Fibroblast of lung (primary cell): ENCODE data around the gene PPP6R3.

ENCODE experiments used
- EZH2 ChIP-seq: IDR thresholded peaks from 2 replicates; pipeline ENCODE4 v1.5.1; 2012; ENCODE audit warnings: low read length, control low read depth, mild to moderate bottlenecking; ENCODE audit errors: missing control alignments
- TF ChIP-seq, protein P1 (sequence below), 2 donors: IDR thresholded peaks in 1 of 2; conservative IDR thresholded peaks in 1 of 2; 1 replicate in 1 of 2; 2 replicates in 1 of 2; pipeline ENCODE4 v1.5.1; 2011 to 2012; ENCODE audit warnings: low read length in 2 of 2, control low read depth in 1 of 2, inconsistent platforms in 1 of 2, low read depth in 1 of 2, mild to moderate bottlenecking in 1 of 2

DNA sequence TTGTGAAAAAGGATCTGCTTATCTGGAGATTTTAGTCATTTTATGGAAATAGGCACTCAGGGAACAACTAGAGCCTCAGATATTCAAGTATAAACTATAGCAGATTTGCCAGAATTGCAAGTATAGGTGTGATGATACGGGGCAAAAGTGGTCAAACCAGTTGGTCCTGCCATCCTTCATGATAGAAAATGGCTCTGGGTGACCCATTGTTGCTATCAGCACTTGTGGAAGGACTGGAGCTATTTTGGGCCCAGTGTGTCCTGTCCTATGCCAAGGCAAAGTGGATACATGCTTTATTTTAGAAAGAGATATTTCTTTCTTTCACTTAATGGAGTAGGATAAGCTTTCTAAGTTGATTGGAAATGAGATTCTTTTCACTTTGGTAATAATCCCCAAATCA is 85.2 kb downstream of the PPP6R3 start:
- TF ChIP-seq, protein P1, sequence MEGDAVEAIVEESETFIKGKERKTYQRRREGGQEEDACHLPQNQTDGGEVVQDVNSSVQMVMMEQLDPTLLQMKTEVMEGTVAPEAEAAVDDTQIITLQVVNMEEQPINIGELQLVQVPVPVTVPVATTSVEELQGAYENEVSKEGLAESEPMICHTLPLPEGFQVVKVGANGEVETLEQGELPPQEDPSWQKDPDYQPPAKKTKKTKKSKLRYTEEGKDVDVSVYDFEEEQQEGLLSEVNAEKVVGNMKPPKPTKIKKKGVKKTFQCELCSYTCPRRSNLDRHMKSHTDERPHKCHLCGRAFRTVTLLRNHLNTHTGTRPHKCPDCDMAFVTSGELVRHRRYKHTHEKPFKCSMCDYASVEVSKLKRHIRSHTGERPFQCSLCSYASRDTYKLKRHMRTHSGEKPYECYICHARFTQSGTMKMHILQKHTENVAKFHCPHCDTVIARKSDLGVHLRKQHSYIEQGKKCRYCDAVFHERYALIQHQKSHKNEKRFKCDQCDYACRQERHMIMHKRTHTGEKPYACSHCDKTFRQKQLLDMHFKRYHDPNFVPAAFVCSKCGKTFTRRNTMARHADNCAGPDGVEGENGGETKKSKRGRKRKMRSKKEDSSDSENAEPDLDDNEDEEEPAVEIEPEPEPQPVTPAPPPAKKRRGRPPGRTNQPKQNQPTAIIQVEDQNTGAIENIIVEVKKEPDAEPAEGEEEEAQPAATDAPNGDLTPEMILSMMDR (conservative IDR thresholded peaks at IDR 0.05 in 1 of 2, IDR thresholded peaks at IDR 0.05 in 1 of 2; ENCODE audit: low read depth in 1 of 2, low read length in 2 of 2), result no peak
- no peak for TF ChIP-seq EZH2
